Left renal pelvis (tissue), 4 donors: ENCODE results near the gene STX7. TPM values are rescaled to one million over a fixed set of nuclear protein-coding genes. Genes with fewer than 3 reads are reported as not detected.
A peak's percentile ranks its signal among the peaks of the same experiment; 100 is the strongest.

Experiments
- DNase-seq, 4 donors: peaks; one replicate each; pipeline ENCODE4 v3.0.0-alpha.2; 2013; ENCODE audit warnings: low read depth in 4 of 4, low spot score in 3 of 4
- polyA plus RNA-seq, 4 donors: library from polyadenylated mRNA; unstranded; fragments of 120-200 nt; gene quantifications; one replicate each; pipeline ENCODE4 v1.2.1, GENCODE V29; 2013; ENCODE audit not compliant: insufficient read length in 4 of 4

STX7 gene
- polyA plus RNA-seq, 4 donors, result 75.9 to 98.3 (median 91.4) TPM

DNA sequence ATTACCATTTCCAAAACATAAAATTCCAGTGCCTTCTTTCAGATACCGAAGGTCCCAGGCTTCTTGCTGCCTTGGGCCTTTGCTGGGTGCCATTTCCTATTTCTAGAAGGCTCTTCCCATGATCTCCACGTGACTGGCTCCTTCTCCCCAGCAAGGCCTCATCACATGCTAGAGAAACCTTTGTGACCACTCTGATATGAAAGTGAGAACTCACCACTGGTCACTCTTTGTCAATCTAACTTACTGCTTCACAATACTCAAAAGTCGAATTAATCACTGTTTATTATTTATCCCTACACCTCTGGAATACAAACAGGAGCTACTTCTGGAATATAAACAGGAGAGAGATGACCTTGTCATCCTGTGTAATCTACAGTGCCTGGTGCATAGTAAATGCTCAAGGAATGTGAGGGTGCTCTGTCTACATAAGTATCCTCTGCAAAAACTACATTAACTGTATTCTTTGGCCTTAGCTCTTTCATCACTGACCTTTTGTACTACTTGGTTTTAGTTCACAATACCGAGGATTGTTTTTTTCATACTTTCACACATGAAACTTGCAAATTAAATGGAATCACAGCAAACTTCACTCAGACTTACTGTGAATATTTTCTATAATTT lies 1.6 kb downstream of the STX7 start:
- no peak for DNase-seq

- DNase-seq, result no peak
Measured at GRCh38 chr6:132506869-132507808, 5.8 kb downstream of the STX7 start.

DNA sequence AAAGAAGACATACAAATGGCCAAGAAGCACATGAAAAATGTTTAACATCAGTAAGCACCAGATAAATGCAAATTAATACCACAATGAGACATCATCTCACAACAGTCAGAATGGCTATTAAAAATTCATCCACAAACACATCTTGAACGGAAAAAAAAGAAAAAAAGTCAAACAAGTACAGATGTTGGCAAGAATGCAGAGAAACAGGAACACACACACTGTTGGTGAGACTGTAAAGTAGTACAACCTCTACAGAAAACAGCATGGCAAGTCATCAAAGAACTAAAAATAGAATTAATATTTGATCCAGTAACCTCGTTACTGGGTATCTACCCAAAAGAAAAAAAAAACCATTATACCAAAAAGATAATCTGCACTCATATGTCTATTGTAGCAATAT lies 6.5 kb downstream of the STX7 start:
- no peak for DNase-seq

DNA sequence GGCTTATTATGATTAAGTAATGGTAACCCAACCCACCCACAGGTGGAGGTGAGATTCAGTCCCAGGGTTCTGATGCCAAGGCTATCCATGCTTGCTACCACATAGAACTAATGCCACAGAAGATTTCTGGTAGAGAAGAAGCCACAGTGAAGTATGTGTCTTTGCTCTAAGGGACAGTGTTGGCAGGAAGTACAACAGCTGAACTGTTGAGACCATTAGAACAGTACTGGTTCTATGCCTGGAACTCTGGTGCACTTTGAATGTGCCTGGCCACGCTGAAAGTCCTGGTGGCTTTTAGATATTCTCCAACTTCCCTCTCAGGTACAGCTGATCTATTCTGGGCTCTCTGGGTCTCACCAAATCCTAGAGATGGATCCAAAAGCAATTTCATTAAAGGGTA lies 7.8 kb downstream of the STX7 start:
- no peak for DNase-seq

DNA sequence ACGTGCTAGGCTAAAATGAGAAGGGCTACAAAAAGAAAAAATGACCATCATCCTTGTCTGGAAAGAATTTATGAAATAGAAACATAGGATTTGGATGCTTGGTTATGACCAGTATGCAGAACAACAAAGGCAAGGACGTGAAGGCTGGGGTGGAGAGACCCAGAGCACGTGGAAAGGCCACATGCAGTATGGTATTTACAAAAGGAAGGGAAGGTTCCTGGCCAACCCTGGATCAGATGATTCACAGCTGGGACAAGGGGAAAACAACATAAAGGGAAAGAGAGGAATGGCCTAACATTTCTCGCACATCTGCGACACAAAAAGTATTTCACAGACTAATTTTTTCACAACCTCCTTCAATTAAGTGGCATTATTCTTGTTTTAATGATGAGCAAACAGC lies 8.2 kb downstream of the STX7 start:
- no peak for DNase-seq

DNA sequence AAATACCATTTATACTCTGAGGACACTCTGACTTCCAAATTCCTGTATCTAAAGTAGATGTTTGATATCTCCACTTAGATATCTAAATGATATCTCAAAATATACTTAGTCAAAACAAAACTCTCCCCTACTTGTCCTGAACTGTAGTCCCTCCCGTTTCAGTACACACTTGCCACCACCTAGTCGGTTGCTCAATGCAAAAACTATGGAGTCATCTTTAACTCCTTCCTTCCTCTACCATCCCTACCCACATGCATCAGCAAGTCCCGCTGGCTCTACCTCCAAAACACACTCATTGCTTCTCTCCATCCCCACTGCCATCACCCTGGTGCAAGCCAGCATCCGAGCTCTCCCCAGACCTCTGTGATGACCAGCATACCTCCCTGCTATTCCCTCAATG lies 13.2 kb downstream of the STX7 start:
- no peak for DNase-seq

DNA sequence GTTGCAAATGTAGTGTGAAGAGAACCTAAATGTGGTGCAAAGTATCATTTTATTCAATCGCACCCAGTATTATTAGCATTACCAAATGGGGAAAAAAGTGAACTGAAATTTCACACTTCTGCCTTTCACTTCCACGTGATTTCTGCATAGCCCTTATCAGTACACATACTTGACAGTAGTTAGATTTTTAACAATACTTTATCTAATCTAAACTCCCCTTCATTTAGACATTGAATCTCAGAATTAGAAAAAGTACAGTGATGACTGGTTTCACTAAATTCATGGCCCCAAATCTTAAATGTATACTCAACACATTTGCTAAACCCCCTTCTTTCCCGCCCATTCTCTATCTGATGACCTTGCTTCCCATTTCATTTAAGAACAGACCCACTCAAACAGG lies 14.3 kb downstream of the STX7 start:
- no peak for DNase-seq

DNA sequence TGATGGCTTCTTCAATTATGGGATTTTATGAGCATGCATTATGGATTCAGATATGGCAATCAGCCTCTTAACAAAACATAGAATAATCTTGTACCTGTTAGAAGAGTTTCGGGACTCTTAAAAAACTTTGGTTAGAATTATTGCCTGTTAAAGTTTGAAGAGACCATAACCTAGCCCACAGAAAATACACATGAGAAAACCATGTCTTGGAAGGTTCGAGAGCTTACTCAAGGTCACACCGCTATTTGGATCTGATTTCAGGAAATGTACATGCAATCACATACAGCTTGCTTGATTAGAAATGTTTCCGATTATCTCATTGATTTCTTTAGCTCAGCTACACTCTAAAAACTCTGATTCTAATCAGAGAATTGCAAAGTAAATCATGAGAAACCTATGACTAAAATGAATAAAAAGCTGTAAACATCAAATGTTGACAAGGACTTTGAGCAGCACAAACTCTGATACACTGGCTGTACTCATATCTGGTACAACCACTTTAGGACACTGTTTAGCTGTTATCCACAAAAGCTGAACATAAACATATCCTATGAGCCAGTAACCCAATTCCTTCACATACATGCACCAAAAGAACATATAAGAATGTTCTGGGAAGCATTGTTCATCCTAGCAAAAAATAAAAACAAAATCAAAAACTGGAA lies 16.3 kb downstream of the STX7 start:
- no peak for DNase-seq

- DNase-seq, result no peak
Measured at GRCh38 chr6:132495604-132496079, 17.3 kb downstream of the STX7 start.

DNA sequence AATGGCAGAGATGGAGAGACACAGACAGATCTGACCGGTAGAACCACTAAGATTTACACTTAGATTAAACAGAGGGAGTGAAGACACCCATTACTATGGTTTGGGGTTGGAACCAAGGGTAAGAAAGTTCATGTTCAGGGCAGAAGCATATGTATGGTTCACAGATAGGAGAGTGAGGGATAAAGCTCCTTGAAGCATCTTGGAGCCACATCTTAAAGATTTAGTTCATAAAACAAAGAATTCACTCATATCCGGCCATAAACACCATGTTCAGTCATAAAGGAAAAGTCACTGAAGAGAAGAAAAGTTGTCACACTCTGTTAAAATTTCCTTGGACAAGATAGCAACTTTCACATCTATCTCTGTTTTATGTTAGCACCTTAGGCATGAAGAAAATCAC lies 18.0 kb downstream of the STX7 start:
- DNase-seq, result no peak

GRCh38 chr6:132491881-132492280 lies 21.0 kb downstream of the STX7 start:
- DNase-seq, result no peak

GRCh38 chr6:132491303-132491702 lies 21.6 kb downstream of the STX7 start:
- no peak for DNase-seq

GRCh38 chr6:132490478-132491204 lies 22.3 kb downstream of the STX7 start:
- DNase-seq, result no peak

DNA sequence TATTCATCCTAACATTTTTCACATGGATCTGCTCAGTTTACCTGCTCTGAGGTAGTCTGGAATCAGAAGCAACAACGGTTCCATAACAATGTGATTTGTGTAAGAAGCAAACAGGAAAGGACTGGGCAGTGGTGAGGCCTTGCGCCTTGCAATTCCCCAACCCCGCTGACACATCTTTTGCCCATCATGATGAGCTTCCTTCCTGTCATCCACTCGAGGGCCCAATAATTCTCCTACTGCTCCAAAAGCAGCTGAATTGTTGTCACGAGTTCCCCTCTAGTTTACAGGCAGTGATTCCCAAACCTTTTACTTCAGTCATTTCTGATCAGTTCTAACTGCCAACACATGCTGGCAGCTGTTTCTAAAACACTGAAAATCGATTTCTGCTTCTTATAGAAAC lies 22.9 kb downstream of the STX7 start:
- no peak for DNase-seq

- no peak for DNase-seq
Measured at GRCh38 chr6:132489376-132489775, 23.5 kb downstream of the STX7 start.

GRCh38 chr6:132487762-132488161 lies 25.2 kb downstream of the STX7 start:
- no peak for DNase-seq

GRCh38 chr6:132484680-132485018 lies 28.3 kb downstream of the STX7 start:
- DNase-seq, result no peak

- DNase-seq, result peak in 3 of 4 donors; percentile 49 to 57 (median 55)
Measured at GRCh38 chr6:132483779-132484679, 28.9 kb downstream of the STX7 start.

- peak in 2 of 4 donors; percentile 34 to 45 for DNase-seq
Measured at GRCh38 chr6:132482581-132482980, 30.3 kb downstream of the STX7 start.

- DNase-seq, result no peak
Measured at GRCh38 chr6:132481189-132481588, 31.7 kb downstream of the STX7 start.
